ENCODE measurements around the gene LDLRAD1.

- TF ChIP-seq POLR2A (IDR thresholded peaks at IDR 0.05; ENCODE audit: low read depth, low read length) (no peak), TAF1 (IDR thresholded peaks at IDR 0.05; ENCODE audit: low read depth, low read length) (no peak)
These were observed 51.2 kb downstream of the LDLRAD1 start for GRCh38 chr1:53966794-53967193.
